Stimulated activated naive CD8-positive, alpha-beta T cell treated with anti-CD3 and anti-CD28 coated beads, Interleukin-15, Interleukin-2, amounts not matched to agents 100 U/mL and 50 U/mL, for 24 hours (primary cell): ENCODE data around the gene TRMT2B.
"Not testable (repeated sequence)": the region's sequence is repeated elsewhere in the genome, so short reads cannot be mapped to it uniquely, and the experiment has no call there.

Experiments used
- ATAC-seq: fragments of 150-1000 bp; cut with Tn5 transposase; one replicate; pipeline ENCODE4 v1.10.0; 2021
- DNase-seq: peaks from one replicate; pipeline ENCODE4 v3.0.0; 2021

The TRMT2B gene

GRCh38 chrX:101051549-101052302 is at the start of gene TRMT2B:
Gene TRMT2B (minus strand): TSS chrX:101052111. CDS start chrX:101042289, 9,822 bp downstream.
- DNase-seq, result peak; percentile 78

GRCh38 chrX:101097546-101098453 is 45.9 kb upstream of the TRMT2B start, which contains the start of gene CENPI:
Gene CENPI (plus strand): TSS chrX:101098204. CDS start chrX:101101071, 2,867 bp downstream.
- ATAC-seq (peak; percentile 100), DNase-seq (peak; percentile 90)

More at GRCh38 chrX:101051549-101052302, at the start of gene TRMT2B:
- ATAC-seq, result peak; percentile 94

- DNase-seq, result no peak
- no peak for ATAC-seq
Observed at GRCh38 chrX:101091817-101092216, 39.9 kb upstream of the TRMT2B start.

- no peak for ATAC-seq
- DNase-seq, result no peak
Observed at GRCh38 chrX:101081231-101081630, 29.3 kb upstream of the TRMT2B start.

- DNase-seq, result no peak
- ATAC-seq, result no peak
Observed at GRCh38 chrX:101080326-101081124, 28.6 kb upstream of the TRMT2B start.

GRCh38 chrX:101079736-101080270 is 27.9 kb upstream of the TRMT2B start:
- no peak for DNase-seq
- no peak for ATAC-seq

- ATAC-seq, result no peak
- no peak for DNase-seq
Observed at GRCh38 chrX:101078716-101079598, 27.0 kb upstream of the TRMT2B start, which contains the start of gene TMEM35A. Gene TMEM35A (plus strand): TSS chrX:101078879. CDS start chrX:101079003, 124 bp downstream.

- DNase-seq, result no peak
Observed at GRCh38 chrX:101071582-101071981, 19.7 kb upstream of the TRMT2B start.

GRCh38 chrX:101062176-101062575 is 10.3 kb upstream of the TRMT2B start:
- DNase-seq, result no peak

More at GRCh38 chrX:101071582-101071981, 19.7 kb upstream of the TRMT2B start:
- no peak for ATAC-seq

GRCh38 chrX:101057093-101057714 is 5.3 kb upstream of the TRMT2B start:
- peak; percentile 49 for ATAC-seq
- DNase-seq, result no peak

More at GRCh38 chrX:101062176-101062575, 10.3 kb upstream of the TRMT2B start:
- no peak for ATAC-seq

GRCh38 chrX:101056551-101056950 is 4.6 kb upstream of the TRMT2B start:
- not testable (repeated sequence) for ATAC-seq, DNase-seq

- ATAC-seq, result no peak
- DNase-seq, result no peak
Observed at GRCh38 chrX:101051153-101051548, 760 bp downstream of the TRMT2B start.

- ATAC-seq, result no peak
Observed at GRCh38 chrX:101040197-101040596, 11.7 kb downstream of the TRMT2B start.

GRCh38 chrX:101037231-101037630 is 14.7 kb downstream of the TRMT2B start:
- ATAC-seq (no peak), DNase-seq (no peak)

More at GRCh38 chrX:101040197-101040596, 11.7 kb downstream of the TRMT2B start:
- no peak for DNase-seq

GRCh38 chrX:101029665-101030064 is 22.2 kb downstream of the TRMT2B start:
- ATAC-seq (no peak), DNase-seq (no peak)

GRCh38 chrX:101028562-101028961 is 23.3 kb downstream of the TRMT2B start:
- ATAC-seq (no peak), DNase-seq (no peak)

- no peak for DNase-seq
- ATAC-seq, result no peak
Observed at GRCh38 chrX:101025126-101025525, 26.8 kb downstream of the TRMT2B start.

GRCh38 chrX:101022020-101022419 is 29.9 kb downstream of the TRMT2B start:
- DNase-seq (no peak), ATAC-seq (no peak)

- ATAC-seq, DNase-seq: not testable (repeated sequence)
Observed at GRCh38 chrX:101012031-101012430, 39.9 kb downstream of the TRMT2B start.

- no peak for DNase-seq
- ATAC-seq, result no peak
Observed at GRCh38 chrX:101009090-101009489, 42.8 kb downstream of the TRMT2B start.
